Measurements from ENCODE around the gene MSANTD1.
A peak's percentile ranks its signal among the peaks of the same experiment; 100 is the strongest.

The MSANTD1 gene

GRCh38 chr4:3250438-3250955 lies 1.5 kb downstream of the MSANTD1 start:
- no peak for DNase-seq

- DNase-seq = peak; percentile 69
Measured at GRCh38 chr4:3250956-3251690, 2.2 kb downstream of the MSANTD1 start.

- DNase-seq = no peak
Measured at GRCh38 chr4:3251691-3252479, 2.9 kb downstream of the MSANTD1 start.

GRCh38 chr4:3252480-3252828 lies 3.5 kb downstream of the MSANTD1 start:
- DNase-seq = no peak

GRCh38 chr4:3252831-3253641 lies 4.1 kb downstream of the MSANTD1 start:
- no peak for DNase-seq

GRCh38 chr4:3253808-3254207 lies 4.8 kb downstream of the MSANTD1 start:
- no peak for DNase-seq

- no peak for DNase-seq
Measured at GRCh38 chr4:3254302-3255131, 5.6 kb downstream of the MSANTD1 start.

- no peak for DNase-seq
Measured at GRCh38 chr4:3255611-3256186, 6.7 kb downstream of the MSANTD1 start.

- no peak for DNase-seq
Measured at GRCh38 chr4:3256230-3257102, 7.5 kb downstream of the MSANTD1 start.

GRCh38 chr4:3257103-3257555 lies 8.2 kb downstream of the MSANTD1 start:
- DNase-seq = no peak

- DNase-seq = no peak
Measured at GRCh38 chr4:3257556-3258482, 8.9 kb downstream of the MSANTD1 start.

GRCh38 chr4:3261411-3262207 lies 12.7 kb downstream of the MSANTD1 start:
- DNase-seq = no peak

GRCh38 chr4:3262208-3263052 lies 13.5 kb downstream of the MSANTD1 start:
- no peak for DNase-seq

GRCh38 chr4:3263053-3263875 lies 14.3 kb downstream of the MSANTD1 start:
- no peak for DNase-seq

- no peak for DNase-seq
Measured at GRCh38 chr4:3263876-3264193, 14.9 kb downstream of the MSANTD1 start.

GRCh38 chr4:3266076-3266475 lies 17.1 kb downstream of the MSANTD1 start:
- no peak for DNase-seq

Measured in retina (tissue), 1 donor.